Epithelial cell of esophagus (primary cell): ENCODE measurements around the gene RCOR3.
A peak's percentile ranks its signal among the peaks of the same experiment; 100 is the strongest.

Experiments
- DNase-seq: peaks from one replicate; pipeline ENCODE4 v3.0.0; 2010; ENCODE audit warnings: low read depth
- H3K4me3 ChIP-seq: 2 replicates; pipeline ENCODE4 v1.5.1; 2011; ENCODE audit warnings: mild to moderate bottlenecking, low read length, control low read depth
- TF ChIP-seq, protein P1 (sequence below): IDR thresholded peaks from 2 replicates; pipeline ENCODE4 v1.5.1; 2011; ENCODE audit warnings: low read depth, mild to moderate bottlenecking, low read length, control low read depth, inconsistent platforms; ENCODE audit not compliant: insufficient read depth; ENCODE audit errors: missing control alignments

Gene RCOR3

DNA sequence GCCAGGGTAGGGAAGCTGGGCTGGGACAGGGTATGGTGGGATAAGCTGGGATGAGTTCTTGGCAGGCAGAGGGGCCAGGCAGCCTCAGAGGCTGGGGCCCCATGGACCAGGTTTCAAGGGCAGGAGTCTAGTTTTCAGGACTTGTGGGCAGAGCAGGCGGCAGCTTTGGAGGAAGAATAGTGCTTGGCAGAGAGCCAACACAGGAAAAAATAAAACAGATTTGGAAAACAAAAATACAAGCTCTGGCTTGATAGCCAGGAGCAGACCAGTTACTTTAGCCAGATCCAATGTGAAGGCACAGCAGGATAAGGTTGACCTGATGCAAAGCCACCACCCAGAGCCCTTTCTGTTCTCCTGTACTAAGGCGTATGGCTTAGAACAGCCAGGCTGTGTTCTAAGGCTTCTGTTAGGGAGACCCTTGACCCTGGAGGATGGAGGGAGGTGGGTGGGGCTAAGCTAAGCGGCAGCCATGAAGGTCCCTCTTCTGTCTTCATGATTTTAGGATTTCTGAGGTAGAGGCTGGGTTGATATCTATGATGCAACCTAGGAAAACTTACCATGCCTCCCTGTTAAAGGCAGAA, 73.0 kb downstream of the RCOR3 start:
- DNase-seq, result peak; percentile 17
- H3K4me3 ChIP-seq, result no peak overlapping the region
- TF ChIP-seq, protein P1, sequence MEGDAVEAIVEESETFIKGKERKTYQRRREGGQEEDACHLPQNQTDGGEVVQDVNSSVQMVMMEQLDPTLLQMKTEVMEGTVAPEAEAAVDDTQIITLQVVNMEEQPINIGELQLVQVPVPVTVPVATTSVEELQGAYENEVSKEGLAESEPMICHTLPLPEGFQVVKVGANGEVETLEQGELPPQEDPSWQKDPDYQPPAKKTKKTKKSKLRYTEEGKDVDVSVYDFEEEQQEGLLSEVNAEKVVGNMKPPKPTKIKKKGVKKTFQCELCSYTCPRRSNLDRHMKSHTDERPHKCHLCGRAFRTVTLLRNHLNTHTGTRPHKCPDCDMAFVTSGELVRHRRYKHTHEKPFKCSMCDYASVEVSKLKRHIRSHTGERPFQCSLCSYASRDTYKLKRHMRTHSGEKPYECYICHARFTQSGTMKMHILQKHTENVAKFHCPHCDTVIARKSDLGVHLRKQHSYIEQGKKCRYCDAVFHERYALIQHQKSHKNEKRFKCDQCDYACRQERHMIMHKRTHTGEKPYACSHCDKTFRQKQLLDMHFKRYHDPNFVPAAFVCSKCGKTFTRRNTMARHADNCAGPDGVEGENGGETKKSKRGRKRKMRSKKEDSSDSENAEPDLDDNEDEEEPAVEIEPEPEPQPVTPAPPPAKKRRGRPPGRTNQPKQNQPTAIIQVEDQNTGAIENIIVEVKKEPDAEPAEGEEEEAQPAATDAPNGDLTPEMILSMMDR, result no peak

DNA sequence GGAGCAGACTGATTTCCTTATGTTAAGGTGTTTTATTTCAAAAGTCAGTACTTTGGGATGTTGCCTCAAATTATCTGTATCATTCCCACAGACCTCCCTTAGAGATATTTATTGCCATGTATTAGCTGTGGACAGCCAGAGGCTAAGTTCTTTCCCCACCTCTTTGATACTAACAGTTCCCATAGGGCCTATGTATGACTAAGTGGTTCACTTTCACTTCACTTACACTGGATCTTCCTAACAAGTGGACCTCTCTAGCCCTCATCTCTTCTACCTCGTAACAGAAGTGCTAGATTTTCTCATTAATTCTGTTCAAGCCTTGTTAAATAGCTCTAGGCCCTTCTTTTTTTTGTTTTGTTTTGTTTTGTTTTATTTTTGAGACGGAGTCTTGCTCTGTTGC, 73.7 kb downstream of the RCOR3 start:
- no peak for DNase-seq
- TF ChIP-seq, protein P1, result no peak

DNA sequence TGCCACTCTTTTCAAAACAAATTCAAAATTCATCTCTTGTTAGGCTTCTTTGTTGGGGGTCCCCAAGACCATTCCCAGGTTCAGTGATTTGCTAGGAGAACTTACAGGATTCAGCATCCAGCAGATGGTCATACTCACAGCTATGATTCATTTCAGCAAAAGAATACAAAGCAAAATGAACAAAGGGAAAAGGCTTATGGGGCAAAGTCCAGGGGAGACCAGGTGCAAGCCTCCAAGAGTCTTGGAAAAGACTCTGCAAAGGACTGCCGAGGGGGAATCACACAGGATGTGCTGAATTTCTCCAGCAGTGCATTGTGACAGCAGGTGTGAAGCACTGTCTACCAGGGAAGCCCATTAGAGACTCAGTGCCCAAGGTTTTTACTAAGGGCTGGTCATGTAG, 74.7 kb downstream of the RCOR3 start:
- no peak for DNase-seq
- TF ChIP-seq, protein P1, result no peak
- H3K4me3 ChIP-seq, result no peak overlapping the region

More for the DNA sequence above, 73.7 kb downstream of the RCOR3 start:
- H3K4me3 ChIP-seq, result no peak overlapping the region

DNA sequence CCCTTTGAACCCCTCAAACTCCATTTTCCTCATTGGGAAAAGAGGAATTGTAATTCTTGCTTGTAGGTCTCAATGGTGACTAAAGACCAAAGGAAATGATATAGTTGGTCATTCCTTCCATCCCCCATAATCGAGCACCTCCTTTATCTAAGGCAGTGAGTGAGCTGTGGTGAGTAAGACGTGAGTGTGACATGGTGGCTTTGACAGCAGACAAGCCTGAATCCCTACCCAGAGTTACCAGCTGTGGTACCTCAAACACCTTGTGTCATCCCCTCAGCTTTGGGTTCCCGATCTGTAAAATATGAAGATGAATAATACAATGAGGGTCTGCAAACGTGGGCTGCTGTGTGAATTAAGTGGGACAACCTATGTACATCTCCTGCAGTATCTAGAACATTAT, 75.8 kb downstream of the RCOR3 start:
- TF ChIP-seq, protein P1, result no peak
- no peak overlapping the region for H3K4me3 ChIP-seq
- DNase-seq, result no peak

DNA sequence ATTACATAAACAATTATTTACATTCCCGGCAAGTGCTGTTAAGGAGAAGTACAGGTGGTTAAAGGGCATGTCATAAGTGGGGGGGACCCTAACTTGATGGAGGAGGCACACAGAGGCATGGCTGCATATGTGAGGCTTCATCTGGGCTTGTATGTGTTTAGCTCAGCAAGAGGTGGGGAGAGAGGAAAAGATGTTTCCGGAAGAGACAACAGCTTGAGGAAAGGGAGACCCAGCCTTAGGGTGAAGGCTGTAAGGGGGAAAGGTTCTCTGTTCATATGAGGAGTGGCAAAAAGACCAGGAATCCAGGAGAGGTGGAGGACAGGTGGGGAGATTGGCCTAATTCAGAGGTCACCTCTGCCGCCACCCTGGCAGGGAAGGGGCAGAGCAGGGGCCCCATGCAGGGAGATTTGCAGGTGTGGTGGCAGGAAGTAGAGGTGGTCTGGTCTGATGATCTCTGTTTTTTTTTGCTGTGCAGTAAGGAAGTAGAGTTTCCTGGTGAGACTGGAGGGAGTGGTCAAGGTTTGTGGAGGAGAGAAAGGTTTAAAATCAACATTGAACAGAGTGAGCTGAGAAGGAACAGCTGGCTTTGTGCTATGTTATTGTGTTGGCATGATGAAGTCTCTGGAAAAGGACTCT, 76.5 kb downstream of the RCOR3 start:
- DNase-seq, result no peak

DNA sequence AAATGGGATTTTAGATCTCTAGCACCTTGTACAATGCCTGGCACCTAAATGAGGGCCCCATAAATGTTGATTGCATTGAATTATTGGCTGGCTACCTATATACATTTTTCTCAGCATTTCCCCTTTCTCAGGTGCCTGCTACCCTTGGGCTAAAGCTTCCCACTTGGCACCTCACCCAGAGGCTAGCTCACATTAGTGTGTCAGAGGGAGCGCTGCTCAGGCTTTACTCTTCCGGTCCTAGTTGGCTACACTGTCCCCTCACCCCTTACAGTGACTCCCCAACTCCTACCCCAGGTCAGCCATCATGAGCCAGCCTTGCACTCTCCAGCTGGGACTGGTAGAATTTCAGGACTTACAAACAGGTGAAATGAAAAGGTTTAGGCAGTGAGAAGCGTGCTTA, 77.0 kb downstream of the RCOR3 start:
- TF ChIP-seq, protein P1, result no peak
- no peak for DNase-seq
- H3K4me3 ChIP-seq, result no peak overlapping the region

More for the DNA sequence above, 76.5 kb downstream of the RCOR3 start:
- TF ChIP-seq, protein P1, result no peak
- no peak overlapping the region for H3K4me3 ChIP-seq

DNA sequence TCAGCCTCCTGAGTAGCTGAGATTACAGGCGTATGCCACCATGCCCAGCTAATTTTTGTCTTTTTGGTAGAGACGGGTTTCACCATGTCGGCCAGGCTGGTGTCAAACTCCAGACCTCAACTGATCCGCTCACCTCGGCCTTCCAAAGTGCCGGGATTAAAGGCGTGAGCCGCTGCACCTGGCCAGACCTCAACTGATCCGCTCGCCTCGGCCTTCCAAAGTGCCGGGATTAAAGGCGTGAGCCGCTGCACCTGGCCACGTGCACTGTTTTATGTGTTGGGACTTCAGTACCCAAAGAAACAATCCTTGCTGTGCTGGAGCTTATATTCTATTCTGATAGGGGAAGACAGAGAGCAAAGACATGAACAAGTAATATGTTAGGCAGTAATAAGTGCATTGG, 77.6 kb downstream of the RCOR3 start:
- DNase-seq, result no peak
- TF ChIP-seq, protein P1, result no peak
- no peak overlapping the region for H3K4me3 ChIP-seq
